ENCODE results near the gene GLCCI1. TPM values are rescaled to one million over a fixed set of nuclear protein-coding genes. Genes with fewer than 3 reads are reported as not detected.

The GLCCI1 gene
- total and polyA plus RNA-seq, 10 of the 15 experiments (the other 5 are each of a cell fraction or from before 2014, with no cell fraction given), result 12.6 to 92.0 (median 27.6) TPM

- TF ChIP-seq BCLAF1 (IDR thresholded peaks at IDR 0.05), result no peak
- TF ChIP-seq MTA3 (IDR thresholded peaks at IDR 0.05; ENCODE audit: borderline replicate concordance, low read length), result no peak; the same call in 1 of the 2 replicates
- no peak for TF ChIP-seq MXI1 (IDR thresholded peaks at IDR 0.05; ENCODE audit: low read depth, low read length)
- TF ChIP-seq MAX (IDR thresholded peaks at IDR 0.05; ENCODE audit: low read depth, low read length), result no peak
- TF ChIP-seq NFXL1 (IDR thresholded peaks at IDR 0.05; ENCODE audit: borderline replicate concordance), result no peak
- no peak for TF ChIP-seq KDM1A (IDR thresholded peaks at IDR 0.05; ENCODE audit: borderline replicate concordance)
- TF ChIP-seq TBL1XR1 (IDR thresholded peaks at IDR 0.05; ENCODE audit: low read depth, low read length), result peak; percentile 95; the same call in 1 of the 2 replicates
- TF ChIP-seq USF2 (IDR thresholded peaks at IDR 0.05; ENCODE audit: borderline replicate concordance, low read depth, low read length), result no peak
- no peak for TF ChIP-seq SREBF2 (IDR thresholded peaks at IDR 0.05; ENCODE audit: low read length)
- no peak for TF ChIP-seq PAX8 (IDR thresholded peaks at IDR 0.05)
- no peak for TF ChIP-seq ESRRA (IDR thresholded peaks at IDR 0.05; ENCODE audit: low read length)
- TF ChIP-seq EED (IDR thresholded peaks at IDR 0.05; ENCODE audit: low read depth), result peak; percentile 89
- no peak for TF ChIP-seq CHD1 (IDR thresholded peaks at IDR 0.05; ENCODE audit: low read depth, low read length)
- TF ChIP-seq FOXM1 (IDR thresholded peaks at IDR 0.05; ENCODE audit: low read depth, low read length), result peak; percentile 98
- no peak for TF ChIP-seq HCFC1 (IDR thresholded peaks at IDR 0.05; ENCODE audit: low read length)
- 0 out of 2 replicates have a peak, but pooled peaks have one; percentile 28 for TF ChIP-seq ZBTB33 (IDR thresholded peaks at IDR 0.05)
- TF ChIP-seq IRF5 (IDR thresholded peaks at IDR 0.05; ENCODE audit: borderline replicate concordance), result no peak
- no peak for TF ChIP-seq CTCF (IDR thresholded peaks at IDR 0.05 in 2 of 3, conservative IDR thresholded peaks at IDR 0.05 in 1 of 3; ENCODE audit: control insufficient read depth in 2 of 3, extremely low read depth in 1 of 3, insufficient read depth in 1 of 3, low read depth in 3 of 3, low read length in 3 of 3)
- no peak for TF ChIP-seq RAD51 (IDR thresholded peaks at IDR 0.05)
- TF ChIP-seq NFIC (IDR thresholded peaks at IDR 0.05; ENCODE audit: low read depth, low read length), result peak; percentile 99
These were observed 147.2 kb downstream of the GLCCI1 start (continued) for GRCh38 chr7:8115547-8116402.
